Left lung (tissue), 10 donors: ENCODE results near the gene PKHD1. TPM values are rescaled to one million over a fixed set of nuclear protein-coding genes. Genes with fewer than 3 reads are reported as not detected.

Experiments
- ATAC-seq: fragments of 200-7000 bp; cut with Tn5 transposase; one replicate; pipeline ENCODE4 v1.9.1; 2020; ENCODE audit warnings: moderate library complexity
- DNase-seq, 4 donors: peaks; one replicate each; pipeline ENCODE4 v3.0.0-alpha.2; 2013 to 2020
- H3K27ac ChIP-seq, 2 donors: fragments of 200-600 bp; sonication (generic) in 1 of 2; one replicate each; pipeline versions ENCODE4 v1.5.0 to v1.8.0; 2020 to 2021
- H3K27me3 ChIP-seq, 2 donors: fragments of 200-600 bp; sonication (generic) in 1 of 2; one replicate each; pipeline versions ENCODE4 v1.5.0 to v1.8.0; 2020 to 2021
- H3K36me3 ChIP-seq, 2 donors: fragments of 200-600 bp; sonication (generic) in 1 of 2; one replicate each; pipeline versions ENCODE4 v1.5.0 to v1.8.0; 2020 to 2021
- H3K4me1 ChIP-seq, 2 donors: fragments of 200-600 bp; one replicate each; pipeline ENCODE4 v1.8.0; 2021
- H3K4me3 ChIP-seq, 2 donors: fragments of 200-600 bp; sonication (generic) in 1 of 2; one replicate each; pipeline versions ENCODE4 v1.5.0 to v1.8.0; 2020 to 2021; ENCODE audit warnings: mild to moderate bottlenecking in 1 of 2
- H3K9me3 ChIP-seq, 2 donors: fragments of 200-600 bp; sonication (generic) in 1 of 2; one replicate each; pipeline versions ENCODE4 v1.5.0 to v1.8.0; 2020 to 2021
- intact Hi-C, 2 donors: fragments of 100-400 bp; cut with DNase I; formaldehyde crosslinking; loops; one replicate each; pipeline versions ENCODE4 v1.11.2 to v1.14.2; 2022
- polyA plus RNA-seq, 6 donors: library from polyadenylated mRNA; unstranded; fragments of 120-200 nt; gene quantifications; one replicate each; pipeline ENCODE4 v1.2.1, GENCODE V29; 2013; ENCODE audit not compliant: insufficient read length in 6 of 6
- total RNA-seq, 2 donors: library from RNA; stranded (reverse); fragmentation: NEBNext Ultra II Directional; extraction: Animal tissue kit (Norgen Biotek cat#: 25700); gene quantifications; one replicate each; pipeline ENCODE4 v1.2.1, GENCODE V29; 2021
- TF ChIP-seq, protein P1 (sequence below), 2 donors: fragments of 200-600 bp; sonication (generic) in 1 of 2; IDR thresholded peaks; one replicate each; pipeline versions ENCODE4 v1.5.0 to v1.8.0; 2021; ENCODE audit warnings: antibody characterized with exemption in 2 of 2
- donor health status: DM: no; HTN: yes; CAD: no.
- donor health status: DM: no; HTN: no; CAD: no.

PKHD1 gene
- total and polyA plus RNA-seq, 8 donors: 0.29 to 7.9 (median 6.2) TPM

DNA sequence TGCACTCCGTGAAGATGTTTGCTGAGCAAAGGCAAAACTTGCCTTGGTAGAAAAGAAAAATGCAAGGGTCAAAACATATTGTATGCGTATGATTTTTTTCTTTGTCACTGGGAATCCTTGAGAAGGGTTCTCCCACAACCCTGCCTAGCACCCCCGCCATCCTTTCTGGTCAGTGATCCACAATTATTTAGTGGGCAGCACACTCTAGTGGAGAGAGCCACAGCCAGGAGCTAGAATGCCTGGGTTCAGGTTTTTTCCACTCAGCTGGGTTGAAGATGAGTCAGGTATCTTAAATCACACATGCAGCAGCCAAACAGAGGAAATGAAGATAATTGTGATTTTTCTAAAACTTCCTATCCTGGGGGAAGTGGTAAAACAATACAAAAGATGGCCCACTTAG, 243.1 kb downstream of the PKHD1 start:
- DNase-seq (no peak), ATAC-seq (peak; percentile 60)
- H3K27me3 ChIP-seq: no peaks in the 10 kb centered on the region
- no peak overlapping the region for H3K27ac ChIP-seq
- H3K9me3 ChIP-seq: no peaks in the 10 kb centered on the region
- TF ChIP-seq, protein P1, sequence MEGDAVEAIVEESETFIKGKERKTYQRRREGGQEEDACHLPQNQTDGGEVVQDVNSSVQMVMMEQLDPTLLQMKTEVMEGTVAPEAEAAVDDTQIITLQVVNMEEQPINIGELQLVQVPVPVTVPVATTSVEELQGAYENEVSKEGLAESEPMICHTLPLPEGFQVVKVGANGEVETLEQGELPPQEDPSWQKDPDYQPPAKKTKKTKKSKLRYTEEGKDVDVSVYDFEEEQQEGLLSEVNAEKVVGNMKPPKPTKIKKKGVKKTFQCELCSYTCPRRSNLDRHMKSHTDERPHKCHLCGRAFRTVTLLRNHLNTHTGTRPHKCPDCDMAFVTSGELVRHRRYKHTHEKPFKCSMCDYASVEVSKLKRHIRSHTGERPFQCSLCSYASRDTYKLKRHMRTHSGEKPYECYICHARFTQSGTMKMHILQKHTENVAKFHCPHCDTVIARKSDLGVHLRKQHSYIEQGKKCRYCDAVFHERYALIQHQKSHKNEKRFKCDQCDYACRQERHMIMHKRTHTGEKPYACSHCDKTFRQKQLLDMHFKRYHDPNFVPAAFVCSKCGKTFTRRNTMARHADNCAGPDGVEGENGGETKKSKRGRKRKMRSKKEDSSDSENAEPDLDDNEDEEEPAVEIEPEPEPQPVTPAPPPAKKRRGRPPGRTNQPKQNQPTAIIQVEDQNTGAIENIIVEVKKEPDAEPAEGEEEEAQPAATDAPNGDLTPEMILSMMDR (IDR thresholded peaks at IDR 0.05): no peak
- intact Hi-C loops: no loop called here
- H3K36me3 ChIP-seq: no peaks in the 10 kb centered on the region
- H3K4me1 ChIP-seq: no peaks in the 10 kb centered on the region
- H3K4me3 ChIP-seq: no peak overlapping the region

DNA sequence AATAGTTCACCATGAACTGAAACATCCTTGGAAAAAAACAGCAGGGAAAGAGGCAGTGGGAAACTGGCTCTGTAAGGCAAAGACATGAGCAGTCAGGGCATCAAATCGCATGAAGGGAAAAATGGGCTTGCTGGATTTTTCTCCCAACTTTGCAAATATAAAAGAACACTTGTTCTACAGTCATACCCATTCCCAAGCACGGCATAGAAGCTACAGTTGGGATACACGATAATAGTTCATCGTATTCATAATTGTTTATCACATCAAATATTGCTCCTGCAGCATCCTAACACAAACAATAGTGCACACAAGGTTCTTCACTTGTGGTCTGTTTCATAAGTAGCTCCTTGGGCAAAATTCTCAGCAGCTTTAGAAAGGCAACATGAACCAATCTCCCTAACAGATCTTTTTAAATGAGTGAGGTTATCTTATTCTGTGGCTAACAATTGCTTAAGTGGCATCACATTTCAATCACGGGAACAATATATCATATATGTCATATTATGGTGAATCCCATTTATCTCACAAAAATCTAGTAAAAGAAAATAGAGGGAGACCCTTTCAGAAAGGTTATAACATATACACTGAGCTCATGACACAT, 243.9 kb downstream of the PKHD1 start:
- TF ChIP-seq, protein P1 (IDR thresholded peaks at IDR 0.05): no peak
- intact Hi-C loops: no loop called here
- H3K27ac ChIP-seq: no peak overlapping the region
- no peaks in the 10 kb centered on the region for H3K36me3 ChIP-seq
- no peak overlapping the region for H3K4me3 ChIP-seq
- H3K4me1 ChIP-seq: no peaks in the 10 kb centered on the region
- DNase-seq (no peak), ATAC-seq (no peak)
- no peaks in the 10 kb centered on the region for H3K9me3 ChIP-seq
- no peaks in the 10 kb centered on the region for H3K27me3 ChIP-seq

DNA sequence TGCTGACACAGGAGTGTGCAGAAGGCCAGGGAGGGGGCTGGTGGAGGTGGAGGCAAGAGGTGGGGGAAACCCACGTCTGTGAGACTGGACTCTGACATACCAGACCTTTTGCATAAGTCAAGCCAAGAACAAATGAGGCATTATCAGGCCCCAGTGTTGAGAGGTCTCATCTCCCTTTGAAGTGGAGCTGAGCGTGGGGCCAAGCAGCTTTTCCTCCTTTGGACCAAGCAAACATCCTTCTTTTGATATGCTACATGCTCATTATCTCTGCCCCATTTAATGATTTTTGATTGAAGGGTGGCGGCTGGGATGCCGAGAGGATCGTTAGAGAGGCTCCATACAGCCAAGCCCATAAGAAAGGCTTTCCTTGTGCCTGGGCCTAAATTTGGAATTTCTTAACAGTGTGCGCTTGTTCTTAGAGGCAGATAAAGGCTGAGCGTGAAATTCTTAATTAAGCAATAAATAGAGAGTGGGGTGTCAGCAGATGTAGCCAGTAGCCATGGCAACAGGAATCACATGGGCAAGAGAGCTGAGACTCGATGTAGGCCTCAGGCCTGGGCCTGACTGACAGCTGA, 244.5 kb downstream of the PKHD1 start:
- no peaks in the 10 kb centered on the region for H3K9me3 ChIP-seq
- ATAC-seq (no peak), DNase-seq (no peak)
- no peak overlapping the region for H3K27ac ChIP-seq
- H3K36me3 ChIP-seq: no peaks in the 10 kb centered on the region
- H3K4me1 ChIP-seq: no peaks in the 10 kb centered on the region
- H3K4me3 ChIP-seq: no peak overlapping the region
- TF ChIP-seq, protein P1 (IDR thresholded peaks at IDR 0.05): no peak
- intact Hi-C loops: no loop called here
- H3K27me3 ChIP-seq: no peaks in the 10 kb centered on the region

DNA sequence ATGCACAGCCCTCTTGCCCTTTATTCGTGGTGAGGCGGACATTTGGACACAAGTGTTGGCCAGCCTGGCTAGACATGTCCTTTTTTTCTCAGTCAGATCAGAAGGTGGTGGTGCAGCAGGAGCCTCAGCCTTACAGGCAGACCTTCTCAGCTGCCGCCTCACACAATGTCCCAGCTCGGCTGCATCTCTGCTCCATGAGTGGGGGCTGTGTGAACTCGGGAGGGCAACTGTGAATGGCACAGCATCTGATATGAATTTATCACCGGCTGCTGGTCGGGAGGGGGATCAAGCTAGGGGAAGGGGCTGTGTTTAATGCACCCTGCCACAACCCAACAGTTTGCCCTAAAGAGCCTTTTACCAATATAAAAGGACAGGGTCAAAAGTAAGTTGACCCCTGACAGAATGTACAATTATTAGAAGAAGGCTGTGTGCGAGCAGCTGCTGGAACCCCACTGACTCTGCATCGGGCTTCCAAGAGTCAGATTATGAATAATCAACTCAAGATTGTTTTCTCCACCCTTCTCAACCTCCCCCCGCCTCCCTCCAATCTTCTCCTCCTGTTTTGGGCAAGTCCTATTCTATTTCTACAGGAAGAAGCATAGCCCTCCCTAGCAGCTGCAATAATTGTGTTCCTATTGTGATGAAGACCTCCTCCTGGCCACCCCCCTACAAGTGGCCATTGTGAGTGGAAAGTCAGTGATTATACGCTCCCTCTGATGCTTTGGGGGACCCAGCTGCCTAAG, 245.2 kb downstream of the PKHD1 start:
- ATAC-seq (no peak), DNase-seq (peak in 1 of 4 donors; percentile 28)
- no peaks in the 10 kb centered on the region for H3K36me3 ChIP-seq
- no peaks in the 10 kb centered on the region for H3K27me3 ChIP-seq
- TF ChIP-seq, protein P1 (IDR thresholded peaks at IDR 0.05): no peak
- H3K4me1 ChIP-seq: no peaks in the 10 kb centered on the region
- no peaks in the 10 kb centered on the region for H3K9me3 ChIP-seq
- H3K27ac ChIP-seq: no peak overlapping the region
- intact Hi-C loops: no loop called here
- H3K4me3 ChIP-seq: no peak overlapping the region

DNA sequence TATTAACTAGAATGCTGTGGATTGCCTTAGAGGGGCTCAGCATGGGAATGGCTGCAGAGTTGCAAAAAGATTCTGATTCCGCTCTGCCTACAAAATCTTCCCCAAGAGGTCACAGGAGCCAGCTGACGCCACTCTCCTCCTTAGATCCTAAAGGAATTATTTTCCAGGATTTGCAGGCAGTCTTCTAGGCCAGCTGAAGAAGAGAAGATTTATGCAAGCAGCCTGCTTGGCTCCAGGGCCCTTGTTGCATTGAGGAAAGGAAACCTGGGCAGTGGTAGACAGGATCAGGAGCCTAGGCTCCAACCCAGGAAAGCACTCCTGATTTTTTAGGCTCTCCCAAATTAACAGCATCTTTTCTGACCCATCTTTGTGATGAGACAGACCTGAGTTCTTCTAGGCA, 245.8 kb downstream of the PKHD1 start:
- Histone ChIP-seq H3K4me3 (no peak overlapping the region), H3K4me1 (no peaks in the 10 kb centered on the region), H3K27me3 (no peaks in the 10 kb centered on the region), H3K27ac (no peak overlapping the region), H3K36me3 (no peaks in the 10 kb centered on the region), H3K9me3 (no peaks in the 10 kb centered on the region)
- ATAC-seq (no peak), DNase-seq (no peak)
- TF ChIP-seq, protein P1 (IDR thresholded peaks at IDR 0.05): no peak
- intact Hi-C loops: no loop called here
